Measurements from ENCODE around the gene TIAM2. TPM values are rescaled to one million over a fixed set of nuclear protein-coding genes. Genes with fewer than 3 reads are reported as not detected.

The TIAM2 gene
- total and polyA plus RNA-seq, 2 experiments from 2014 or later, result 14.2 to 24.4 TPM

- TF ChIP-seq REST (IDR thresholded peaks at IDR 0.05; ENCODE audit: unreplicated experiment), result no peak
- TF ChIP-seq JUNB (IDR thresholded peaks at IDR 0.05; ENCODE audit: unreplicated experiment), result no peak
These were observed 130.8 kb downstream of the TIAM2 start (continued) for GRCh38 chr6:155125906-155126305.

- no peaks in the 10 kb centered on the region for H3K9me3 Mint-ChIP-seq
- H3K27me3 Mint-ChIP-seq (ENCODE audit: insufficient read depth, low read depth, poor library complexity), result peaks cover 9% of the 10 kb centered on the region
- H3K4me3 Mint-ChIP-seq, result no peak overlapping the region
- no peak overlapping the region for H3K27ac Mint-ChIP-seq
- H3K4me3 ChIP-seq, result no peak overlapping the region
- peaks cover 29% of the 10 kb centered on the region for H3K4me1 Mint-ChIP-seq
- H3K36me3 ChIP-seq (ENCODE audit: insufficient read depth), result no peaks in the 10 kb centered on the region
- H3F3A ChIP-seq (replicated peaks; ENCODE audit: low read depth), result no peaks in the 10 kb centered on the region
- DNase-seq (ENCODE audit: low spot score) (no peak), ATAC-seq (peak; percentile 33)
- H3K79me2 ChIP-seq (replicated peaks; ENCODE audit: insufficient read depth), result no peaks in the 10 kb centered on the region
- H2AFZ ChIP-seq, result no peak overlapping the region
- no peaks in the 10 kb centered on the region for H4K20me1 ChIP-seq (replicated peaks; ENCODE audit: insufficient read depth)
- peaks cover 15% of the 10 kb centered on the region for H3K36me3 Mint-ChIP-seq (ENCODE audit: low read depth)
- TF ChIP-seq ZNF462 (CRISPR knock-in tag; IDR thresholded peaks at IDR 0.05) (no peak), EZH2phosphoT487 (IDR thresholded peaks at IDR 0.05; ENCODE audit: unreplicated experiment) (no peak), JUNB (IDR thresholded peaks at IDR 0.05; ENCODE audit: unreplicated experiment) (no peak), CREB1 (CRISPR knock-in tag; IDR thresholded peaks at IDR 0.05; ENCODE audit: low read depth) (no peak), POLR2AphosphoS5 (IDR thresholded peaks at IDR 0.05; ENCODE audit: low read depth) (no peak), ZNF331 (CRISPR knock-in tag; IDR thresholded peaks at IDR 0.05; ENCODE audit: low read depth) (no peak)
- peak overlapping the region; percentile 50; the same call in 1 of the 2 replicates for H3K27ac ChIP-seq (ENCODE audit: low read depth)
- H3K4me1 ChIP-seq (ENCODE audit: insufficient read depth), result peaks cover 21% of the 10 kb centered on the region
- H3K4me2 ChIP-seq, result no peak overlapping the region
- H3K27me3 ChIP-seq (ENCODE audit: insufficient read depth), result no peaks in the 10 kb centered on the region
- no peaks in the 10 kb centered on the region for H3K9me2 ChIP-seq (ENCODE audit: insufficient read depth)
These were observed 131.8 kb downstream of the TIAM2 start for GRCh38 chr6:155126727-155127439.
